Endothelial cell of umbilical vein (primary cell): ENCODE results near the gene TP53. TPM values are rescaled to one million over a fixed set of nuclear protein-coding genes. Genes with fewer than 3 reads are reported as not detected.

Experiments used
- BruUV-seq: library from RNA; stranded (reverse); fragments of 400-500 nt; replicated peaks from 2 replicates; lab custom pipeline; 2021; lab: Mats Ljungman, UMichigan
- CTCF ChIA-PET: fragments of 300-600, 350-600 bp; sonication (Branson Sonifier 250); formaldehyde crosslinking; loops from one replicate; lab custom pipeline; 2021; ENCODE audit warnings: antibody characterized with exemption, inconsistent platforms; lab: Charles Lee
- POLR2A ChIA-PET: fragments of 300-600, 350-600 bp; sonication (Branson Sonifier 250); formaldehyde crosslinking; loops from one replicate; lab custom pipeline; 2021; ENCODE audit warnings: antibody characterized with exemption, inconsistent platforms; lab: Charles Lee
- DNase-seq: peaks from one replicate; pipeline ENCODE4 v3.0.0-alpha.2; 2011; ENCODE audit warnings: low read depth, low spot score
- FAIRE-seq: peaks from 2 replicates; lab custom pipeline; 2011; peaks lifted over from hg19 to GRCh38; lab: Jason Lieb, UNC
- H2AFZ ChIP-seq: 2 replicates; pipeline ENCODE4 v1.6.0; 2012; ENCODE audit warnings: low read depth, low read length, control low read depth, inconsistent platforms
- H3K27ac ChIP-seq: 2 replicates; pipeline ENCODE4 v1.5.1; 2011; ENCODE audit warnings: low read depth, mild to moderate bottlenecking, control low read depth, low read length, moderate library complexity; ENCODE audit not compliant: insufficient read depth
- H3K27me3 ChIP-seq, 2 experiments: 2 replicates each; pipeline versions ENCODE4 v1.6.0 to v1.6.1; 2011; ENCODE audit warnings: low read length in 2 of 2, mixed read lengths in 1 of 2; ENCODE audit not compliant: control insufficient read depth in 2 of 2, insufficient read depth in 2 of 2
- H3K36me3 ChIP-seq, 2 experiments: 2 replicates in 1 of 2; 3 replicates in 1 of 2; pipeline ENCODE4 v1.5.1; 2011; ENCODE audit warnings: low read length in 2 of 2, mild to moderate bottlenecking in 1 of 2, moderate library complexity in 1 of 2; ENCODE audit not compliant: control insufficient read depth in 2 of 2, insufficient read depth in 2 of 2; ENCODE audit errors: extremely low read depth in 1 of 2
- H3K4me1 ChIP-seq: 3 replicates; pipeline ENCODE4 v1.5.1; 2011; ENCODE audit warnings: mild to moderate bottlenecking, low read length; ENCODE audit not compliant: control insufficient read depth, insufficient read depth; ENCODE audit errors: extremely low read depth
- H3K4me2 ChIP-seq: 2 replicates; pipeline ENCODE4 v1.6.1; 2011; ENCODE audit warnings: low read length, control low read depth, mixed read lengths; ENCODE audit not compliant: insufficient read depth
- H3K4me3 ChIP-seq, 3 experiments: fragments of 200-600 bp in 1 of 3; sonication (generic), shearing (Covaris generic) in 1 of 3; replicated peaks in 1 of 3; 2 replicates each; pipeline ENCODE4 v1.5.1; 2011 to 2016; ENCODE audit warnings: control low read depth in 3 of 3, low read length in 3 of 3, mild to moderate bottlenecking in 2 of 3, inconsistent platforms in 1 of 3, low read depth in 1 of 3, moderate library complexity in 1 of 3; ENCODE audit not compliant: insufficient read depth in 1 of 3
- H3K79me2 ChIP-seq: 2 replicates; pipeline ENCODE4 v1.6.0; 2012; ENCODE audit warnings: low read length, inconsistent platforms; ENCODE audit not compliant: control insufficient read depth, insufficient read depth
- H3K9ac ChIP-seq: replicated peaks from 2 replicates; pipeline ENCODE3; 2011; ENCODE audit warnings: low read length, control low read depth; ENCODE audit not compliant: insufficient read depth; ENCODE audit errors: extremely low read depth
- H3K9me1 ChIP-seq: replicated peaks from 3 replicates; pipeline ENCODE4 v1.6.0; 2011; ENCODE audit warnings: mild to moderate bottlenecking, low read length; ENCODE audit not compliant: control insufficient read depth, insufficient read depth; ENCODE audit errors: extremely low read depth
- H3K9me3 ChIP-seq: replicated peaks from 2 replicates; pipeline ENCODE4 v1.5.1; 2012; ENCODE audit warnings: low read length, inconsistent platforms; ENCODE audit not compliant: control insufficient read depth, insufficient read depth
- H4K20me1 ChIP-seq: replicated peaks from 2 replicates; pipeline ENCODE3; 2011; ENCODE audit warnings: mild to moderate bottlenecking, low read length; ENCODE audit not compliant: control insufficient read depth, insufficient read depth; ENCODE audit errors: extremely low read depth
- EZH2 ChIP-seq: IDR thresholded peaks from 2 replicates; pipeline ENCODE4 v1.6.1; 2012; ENCODE audit warnings: borderline replicate concordance, low read depth, mild to moderate bottlenecking, moderate library complexity, low read length, inconsistent platforms; ENCODE audit not compliant: severe bottlenecking
- FOS ChIP-seq: IDR thresholded peaks from 2 replicates; pipeline ENCODE4 v1.6.1; 2011; ENCODE audit warnings: mild to moderate bottlenecking, low read length, moderate library complexity, borderline replicate concordance; ENCODE audit not compliant: insufficient read depth
- GATA2 ChIP-seq: IDR thresholded peaks from 2 replicates; pipeline ENCODE4 v1.7.0; 2011; ENCODE audit warnings: low read depth, mild to moderate bottlenecking, moderate library complexity, mixed read lengths, low read length; ENCODE audit not compliant: insufficient read length, insufficient read depth
- JUN ChIP-seq: IDR thresholded peaks from 2 replicates; pipeline ENCODE4 v1.6.1; 2011; ENCODE audit warnings: borderline replicate concordance, low read depth; ENCODE audit not compliant: insufficient read length, insufficient read depth
- MYC ChIP-seq: IDR thresholded peaks from one replicate; pipeline ENCODE4 v1.6.1; 2011; ENCODE audit warnings: mild to moderate bottlenecking, low read depth, low read length
- POLR2A ChIP-seq: IDR thresholded peaks from 2 replicates; pipeline ENCODE4 v1.6.1; 2012; ENCODE audit warnings: low read depth, mild to moderate bottlenecking, control low read depth, low read length
- POLR2AphosphoS5 ChIP-seq: IDR thresholded peaks from 2 replicates; pipeline ENCODE4 v1.6.1; 2012; ENCODE audit warnings: low read depth, mild to moderate bottlenecking, control low read depth, low read length, moderate library complexity; ENCODE audit not compliant: insufficient read depth
- dilution Hi-C: fragments of 300-500 bp; cut with MboI; formaldehyde crosslinking; loops from one replicate; pipeline ENCODE4 v1.15.0; 2019; ENCODE audit warnings: low sequenced_read_pairs; ENCODE audit not compliant: extremely low pct_ligation_motif_present
- intact Hi-C: fragments of 100-400 bp; cut with micrococcal nuclease; formaldehyde crosslinking; loops from one replicate; pipeline ENCODE4 v1.10.0; 2022
- polyA plus RNA-seq, 4 experiments: library from polyadenylated mRNA; depleted of rRNA in 3 of 4; stranded (reverse) in 3 of 4; unstranded in 1 of 4; fragments of >200 nt; gene quantifications; 2 replicates each; pipeline versions ENCODE4 v1.2.1 to v1.2.3, GENCODE V29; 2011 to 2012; ENCODE audit warnings: missing spikeins in 1 of 4
- total RNA-seq: library from RNA; stranded (reverse); gene quantifications from 2 replicates; pipeline ENCODE4 v1.2.3, GENCODE V29; 2021
- TF ChIP-seq, protein P1 (sequence below), 2 donors: IDR thresholded peaks; 1 replicate in 1 of 2; 2 replicates in 1 of 2; pipeline ENCODE4 v1.5.1; 2011; ENCODE audit warnings: low read length in 2 of 2, mild to moderate bottlenecking in 2 of 2, moderate library complexity in 2 of 2, control low read depth in 1 of 2, inconsistent platforms in 1 of 2, low read depth in 1 of 2; ENCODE audit not compliant: insufficient read depth in 1 of 2; ENCODE audit errors: extremely low read depth in 1 of 2
- TF ChIP-seq, protein P2 (sequence below): IDR thresholded peaks from 2 replicates; pipeline ENCODE4 v1.6.1; 2011; ENCODE audit not compliant: insufficient read depth, insufficient read length

The TP53 gene
- total and polyA plus RNA-seq, 2 donors (not counting 3 experiments of a cell fraction or from before 2014, with no cell fraction given): 82.1 to 138 TPM

- Histone ChIP-seq H3K36me3 (no peaks in the 10 kb centered on the region), H2AFZ (no peak overlapping the region), H3K9me3 (no peaks in the 10 kb centered on the region), H3K79me2 (no peaks in the 10 kb centered on the region), H3K4me3 (no peak overlapping the region), H3K27ac (no peak overlapping the region), H3K27me3 (peaks cover 25 to 40% of the 10 kb centered on the region in 2 experiments), H3K9ac (no peak overlapping the region), H4K20me1 (no peaks in the 10 kb centered on the region), H3K9me1 (no peaks in the 10 kb centered on the region), H3K4me1 (peaks cover 2% of the 10 kb centered on the region), H3K4me2 (no peak overlapping the region)
- no peak for DNase-seq
- dilution Hi-C loops: no loop called here
- ChIA-PET CTCF (interaction anchor here (2.0 kb wide), 1 partner anchor 61 kb away, joined by 5 read pairs; no protein-coding TSS in a partner anchor), POLR2A (no interaction called here)
- BruUV-seq: no TSS peak
- intact Hi-C loops: no loop called here
- no peak for FAIRE-seq
- TF ChIP-seq, protein P1, sequence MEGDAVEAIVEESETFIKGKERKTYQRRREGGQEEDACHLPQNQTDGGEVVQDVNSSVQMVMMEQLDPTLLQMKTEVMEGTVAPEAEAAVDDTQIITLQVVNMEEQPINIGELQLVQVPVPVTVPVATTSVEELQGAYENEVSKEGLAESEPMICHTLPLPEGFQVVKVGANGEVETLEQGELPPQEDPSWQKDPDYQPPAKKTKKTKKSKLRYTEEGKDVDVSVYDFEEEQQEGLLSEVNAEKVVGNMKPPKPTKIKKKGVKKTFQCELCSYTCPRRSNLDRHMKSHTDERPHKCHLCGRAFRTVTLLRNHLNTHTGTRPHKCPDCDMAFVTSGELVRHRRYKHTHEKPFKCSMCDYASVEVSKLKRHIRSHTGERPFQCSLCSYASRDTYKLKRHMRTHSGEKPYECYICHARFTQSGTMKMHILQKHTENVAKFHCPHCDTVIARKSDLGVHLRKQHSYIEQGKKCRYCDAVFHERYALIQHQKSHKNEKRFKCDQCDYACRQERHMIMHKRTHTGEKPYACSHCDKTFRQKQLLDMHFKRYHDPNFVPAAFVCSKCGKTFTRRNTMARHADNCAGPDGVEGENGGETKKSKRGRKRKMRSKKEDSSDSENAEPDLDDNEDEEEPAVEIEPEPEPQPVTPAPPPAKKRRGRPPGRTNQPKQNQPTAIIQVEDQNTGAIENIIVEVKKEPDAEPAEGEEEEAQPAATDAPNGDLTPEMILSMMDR (IDR thresholded peaks at IDR 0.05; ENCODE audit: extremely low read depth in 1 of 2, insufficient read depth in 1 of 2, low read depth in 1 of 2, low read length in 2 of 2): no peak
- no peak for TF ChIP-seq GATA2
- TF ChIP-seq POLR2A: no peak
- TF ChIP-seq MYC: no peak
- TF ChIP-seq POLR2AphosphoS5: no peak
- no peak for TF ChIP-seq JUN
- TF ChIP-seq FOS: no peak
- TF ChIP-seq, protein P2, sequence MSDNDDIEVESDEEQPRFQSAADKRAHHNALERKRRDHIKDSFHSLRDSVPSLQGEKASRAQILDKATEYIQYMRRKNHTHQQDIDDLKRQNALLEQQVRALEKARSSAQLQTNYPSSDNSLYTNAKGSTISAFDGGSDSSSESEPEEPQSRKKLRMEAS: no peak
- TF ChIP-seq EZH2: no peak
Observed at GRCh38 chr17:7721612-7722011, 34.3 kb upstream of the TP53 start.
